Activated CD8-positive, alpha-beta memory T cell treated with anti-CD3 and anti-CD28 coated beads, Interleukin-2, amount 50 U/mL, for 1 hour (primary cell): ENCODE data around the gene CCL17.
"Not testable (repeated sequence)": the region's sequence is repeated elsewhere in the genome, so short reads cannot be mapped to it uniquely, and the experiment has no call there.

Experiments
- DNase-seq: peaks from one replicate; pipeline ENCODE4 v3.0.0-alpha.2; 2020; ENCODE audit errors: extremely low read depth

Gene CCL17

DNA sequence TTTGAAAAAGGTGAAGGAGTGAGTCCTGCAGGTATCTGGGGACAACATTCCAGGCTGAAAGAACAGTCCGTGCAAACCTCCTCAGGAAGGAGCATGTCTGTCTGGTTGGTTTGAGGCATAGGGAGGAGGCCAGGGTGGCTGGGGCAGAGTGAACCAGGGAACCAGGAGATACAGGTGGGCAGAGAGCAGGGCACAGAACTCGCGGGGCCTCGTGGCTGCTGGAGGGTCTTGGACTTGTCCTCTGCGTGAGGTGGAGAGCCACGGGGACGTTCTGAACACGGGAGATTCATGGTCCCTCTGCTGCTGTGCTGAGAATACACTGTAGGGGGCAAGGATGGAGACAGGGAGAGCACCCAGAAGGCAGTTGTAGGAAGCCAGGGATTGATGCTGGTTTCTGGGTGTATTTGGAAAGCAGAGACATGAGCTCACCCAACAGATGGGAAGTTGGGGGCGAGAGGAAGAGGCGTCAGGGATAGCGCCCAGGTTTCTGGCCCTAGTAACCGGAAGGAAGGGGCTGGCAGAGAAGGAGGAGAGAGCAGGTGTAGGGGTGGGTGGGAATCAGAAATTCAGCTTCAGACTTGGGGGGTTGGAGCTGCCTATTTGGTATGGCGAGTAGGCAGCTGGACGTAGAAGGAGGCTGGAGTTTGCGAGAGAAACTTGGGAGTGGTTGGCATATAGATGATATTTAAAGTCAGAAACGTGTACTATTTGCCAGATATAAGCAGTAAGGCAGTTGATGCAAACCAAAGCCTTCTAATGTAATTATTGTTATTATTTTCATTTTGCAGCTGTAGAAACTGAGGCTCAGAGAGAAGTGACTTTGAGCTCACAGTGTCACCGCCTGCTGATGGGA lies at the start of gene CCL17:
Gene CCL17, plus strand, starts transcription at position 803 of the 853 bp plus-strand sequence. CDS start 9,166 bp downstream, outside the sequence.
- DNase-seq = no peak

DNA sequence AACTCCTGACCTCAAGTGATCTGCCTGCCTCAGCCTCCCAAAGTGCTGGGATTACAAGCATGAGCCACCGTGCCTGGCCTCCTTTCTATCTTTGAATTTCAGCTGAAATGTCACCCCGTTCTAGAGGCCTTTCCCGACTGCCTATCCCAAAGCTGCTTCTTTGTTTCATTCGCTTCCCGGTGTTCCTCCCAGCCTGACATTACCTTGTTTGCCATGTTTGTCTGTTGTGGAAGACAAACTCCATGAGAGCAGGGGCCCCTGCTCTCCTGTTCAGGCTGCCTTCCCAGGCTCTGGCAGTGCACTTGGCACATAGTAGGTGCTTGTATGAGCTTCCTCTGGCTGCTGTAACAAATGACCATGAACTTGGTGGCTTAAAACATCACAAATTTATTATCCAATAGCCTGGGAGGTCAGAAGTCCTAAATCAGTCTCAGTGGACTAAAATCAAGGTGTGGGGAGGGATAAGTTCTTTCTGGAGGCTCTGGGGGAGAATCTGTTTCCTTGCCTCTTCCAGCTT lies 48.6 kb upstream of the CCL17 start:
- DNase-seq = no peak

DNA sequence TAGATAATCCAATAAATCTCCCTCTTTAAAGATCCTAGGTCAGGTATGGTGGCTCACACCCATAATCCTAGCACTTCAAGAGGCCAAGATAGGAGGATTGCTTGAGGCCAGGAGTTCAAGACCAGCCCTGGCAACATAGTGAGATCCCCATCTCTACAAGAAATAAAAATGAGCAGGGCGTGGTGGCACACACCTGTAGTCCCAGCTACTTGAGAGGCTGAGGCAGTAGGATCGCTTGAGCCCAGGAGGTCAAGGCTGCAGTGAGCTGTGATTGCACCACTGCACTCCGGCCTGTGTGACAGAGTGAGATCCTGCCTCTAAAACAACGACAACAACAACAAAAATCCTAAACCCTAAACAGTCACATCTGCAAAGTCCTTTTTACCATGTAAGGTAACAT lies 48.0 kb upstream of the CCL17 start:
- no peak for DNase-seq

DNA sequence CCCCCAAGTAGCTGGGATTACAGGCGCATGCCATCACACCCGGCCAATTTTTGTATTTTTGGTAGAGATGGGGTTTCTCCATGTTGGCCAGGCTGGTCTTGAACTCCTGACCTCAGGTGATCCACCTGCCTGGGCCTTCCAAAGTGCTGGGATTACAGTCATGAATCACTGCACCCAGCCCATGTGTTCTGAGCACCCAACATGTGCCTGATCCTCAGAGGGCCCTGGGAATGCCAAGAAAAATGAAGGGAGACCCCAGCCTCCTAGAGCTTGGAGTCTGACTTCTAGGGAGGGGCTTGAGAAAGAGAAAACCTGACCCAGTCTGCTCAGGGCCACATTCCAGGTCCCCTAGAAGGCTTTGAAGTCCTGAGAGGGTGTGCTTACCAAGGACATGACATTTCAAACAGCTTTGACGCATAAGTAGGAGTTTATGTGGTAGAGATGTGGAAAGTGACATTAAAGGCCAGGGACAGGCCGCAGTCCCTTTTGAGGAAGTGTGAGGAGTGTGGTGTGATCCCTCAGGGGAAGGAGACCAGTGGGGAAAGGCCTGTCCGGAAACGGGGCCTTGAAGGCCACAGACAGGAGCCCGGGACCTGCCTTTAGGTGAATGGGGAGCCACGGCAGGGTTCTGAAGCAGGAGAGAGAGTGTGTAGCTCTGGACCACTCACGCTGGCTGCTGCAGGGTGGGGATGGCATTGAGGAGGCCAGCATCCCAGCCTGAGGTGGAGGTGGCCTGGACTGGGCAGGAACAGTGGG lies 47.1 kb upstream of the CCL17 start:
- DNase-seq = no peak

DNA sequence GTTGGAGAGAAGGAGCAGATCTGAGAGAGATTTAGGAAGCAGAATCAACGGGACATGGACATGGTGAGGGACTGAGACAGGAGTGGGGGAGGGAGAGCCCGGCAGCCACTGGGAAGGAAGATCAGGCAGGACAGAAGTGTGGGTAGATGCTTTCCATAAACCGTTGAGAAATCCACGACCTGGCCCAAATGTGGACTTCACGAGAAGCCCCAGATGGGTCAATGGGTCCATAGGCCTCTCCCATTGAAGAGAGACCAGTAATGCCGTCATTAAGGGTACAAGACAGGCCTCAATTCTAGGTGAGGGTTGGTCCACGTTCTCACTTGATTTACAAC lies 46.5 kb upstream of the CCL17 start:
- no peak for DNase-seq

DNA sequence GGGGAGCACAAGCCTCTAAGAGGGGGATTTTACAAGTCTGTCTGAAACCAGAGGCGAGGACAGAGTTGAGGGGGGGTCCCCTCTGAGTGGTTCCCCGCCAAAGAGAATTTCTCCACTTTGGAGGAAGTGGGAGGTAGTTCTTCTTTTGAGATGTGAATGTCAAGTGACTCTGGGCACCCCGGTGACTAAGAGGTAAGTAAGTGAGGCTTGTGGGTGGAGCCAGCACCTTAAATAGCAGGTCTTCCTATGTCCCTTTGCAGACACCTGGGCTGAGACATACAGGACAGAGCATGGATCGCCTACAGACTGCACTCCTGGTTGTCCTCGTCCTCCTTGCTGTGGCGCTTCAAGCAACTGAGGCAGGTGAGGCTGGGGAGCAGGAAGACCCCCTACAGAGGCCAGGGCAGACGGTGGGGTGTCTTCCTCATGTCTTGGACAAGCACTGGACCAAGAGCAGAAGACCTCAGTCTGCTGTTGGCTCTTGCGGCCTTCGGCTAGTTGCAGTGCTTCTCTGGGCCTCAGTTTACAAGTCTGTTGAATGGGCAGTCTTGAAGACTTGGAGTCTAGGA lies 46.0 kb upstream of the CCL17 start, which contains the start of gene CCL22:
Gene CCL22, plus strand, starts transcription at position 257 of the 569 bp plus-strand sequence. Its CDS starts 34 bp downstream, at position 291.
- DNase-seq = no peak

DNA sequence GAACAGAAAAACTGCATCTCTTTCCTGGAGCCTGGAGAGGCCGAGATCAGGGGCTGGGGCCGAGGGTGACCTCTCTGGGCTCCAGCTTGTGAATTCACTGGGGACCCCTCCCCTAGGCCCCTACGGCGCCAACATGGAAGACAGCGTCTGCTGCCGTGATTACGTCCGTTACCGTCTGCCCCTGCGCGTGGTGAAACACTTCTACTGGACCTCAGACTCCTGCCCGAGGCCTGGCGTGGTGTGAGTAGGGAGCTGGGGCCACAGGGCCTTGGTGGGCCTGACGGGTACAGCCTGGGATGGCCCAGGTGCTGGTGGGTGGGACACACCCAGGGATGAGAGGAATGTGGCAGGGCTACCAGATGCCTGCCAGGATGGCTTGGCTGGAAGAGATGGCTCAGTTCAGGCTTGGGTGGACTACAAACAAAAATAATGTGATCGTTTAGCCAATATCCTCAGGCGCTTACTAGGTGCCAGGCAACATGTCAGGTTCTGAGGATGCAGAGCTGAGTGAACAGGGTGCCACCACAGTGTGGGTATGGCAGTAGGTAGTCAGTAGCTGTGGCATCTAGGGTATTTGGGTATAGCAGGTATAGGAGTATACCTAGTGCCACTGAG lies 44.1 kb upstream of the CCL17 start:
- no peak for DNase-seq

DNA sequence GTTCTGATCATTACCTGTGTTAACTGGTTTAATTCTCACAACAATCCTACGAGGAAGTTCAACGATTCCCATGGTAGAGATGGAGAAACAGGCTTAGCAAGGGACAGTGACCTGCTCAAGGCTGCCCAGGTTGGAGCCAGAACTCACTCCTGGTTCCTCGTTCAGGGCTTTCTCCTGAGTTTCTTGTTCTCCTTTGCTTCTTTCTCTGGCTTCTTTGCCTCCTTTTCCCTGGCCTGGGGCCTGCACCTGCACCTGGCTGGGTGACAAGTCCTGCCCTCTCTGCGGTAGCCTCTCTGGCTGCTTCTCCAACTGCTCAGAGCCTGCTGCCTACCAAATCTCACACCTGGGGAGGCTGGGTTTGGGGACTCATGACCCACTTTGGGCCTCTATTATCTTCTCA lies 43.2 kb upstream of the CCL17 start:
- DNase-seq = no peak

DNA sequence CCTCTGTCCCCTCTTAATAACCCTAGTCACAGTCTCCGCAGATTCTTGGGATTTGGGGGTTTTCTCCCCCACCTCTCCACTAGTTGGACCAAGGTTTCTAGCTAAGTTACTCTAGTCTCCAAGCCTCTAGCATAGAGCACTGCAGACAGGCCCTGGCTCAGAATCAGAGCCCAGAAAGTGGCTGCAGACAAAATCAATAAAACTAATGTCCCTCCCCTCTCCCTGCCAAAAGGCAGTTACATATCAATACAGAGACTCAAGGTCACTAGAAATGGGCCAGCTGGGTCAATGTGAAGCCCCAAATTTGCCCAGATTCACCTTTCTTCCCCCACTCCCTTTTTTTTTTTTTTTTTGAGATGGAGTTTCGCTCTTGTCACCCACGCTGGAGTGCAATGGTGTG lies 40.4 kb upstream of the CCL17 start:
- no peak for DNase-seq

DNA sequence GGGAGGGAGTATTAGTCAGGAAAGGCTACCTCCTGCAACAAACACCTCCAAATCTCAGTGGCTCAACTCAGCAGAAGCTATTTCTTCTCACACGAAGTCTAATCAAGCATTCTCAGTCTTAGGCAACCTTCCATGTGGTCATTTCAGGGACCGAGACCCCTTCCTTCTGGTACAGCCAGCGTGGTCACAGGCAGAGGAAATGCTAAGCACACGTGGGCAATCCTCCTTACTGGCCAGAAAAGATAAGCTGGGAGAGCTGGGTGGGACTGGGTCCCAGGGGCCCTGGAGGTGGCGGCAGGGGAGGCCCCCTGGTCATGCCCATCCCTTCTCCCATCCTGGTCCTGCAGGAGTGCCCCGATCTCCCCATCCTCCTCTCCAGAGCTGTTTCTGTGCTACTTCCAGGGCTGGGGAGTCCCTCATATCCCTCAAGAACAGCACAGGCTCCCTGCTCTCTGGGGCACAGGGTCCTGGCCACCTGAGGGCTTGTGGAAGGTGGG lies 38.0 kb upstream of the CCL17 start:
- no peak for DNase-seq

DNA sequence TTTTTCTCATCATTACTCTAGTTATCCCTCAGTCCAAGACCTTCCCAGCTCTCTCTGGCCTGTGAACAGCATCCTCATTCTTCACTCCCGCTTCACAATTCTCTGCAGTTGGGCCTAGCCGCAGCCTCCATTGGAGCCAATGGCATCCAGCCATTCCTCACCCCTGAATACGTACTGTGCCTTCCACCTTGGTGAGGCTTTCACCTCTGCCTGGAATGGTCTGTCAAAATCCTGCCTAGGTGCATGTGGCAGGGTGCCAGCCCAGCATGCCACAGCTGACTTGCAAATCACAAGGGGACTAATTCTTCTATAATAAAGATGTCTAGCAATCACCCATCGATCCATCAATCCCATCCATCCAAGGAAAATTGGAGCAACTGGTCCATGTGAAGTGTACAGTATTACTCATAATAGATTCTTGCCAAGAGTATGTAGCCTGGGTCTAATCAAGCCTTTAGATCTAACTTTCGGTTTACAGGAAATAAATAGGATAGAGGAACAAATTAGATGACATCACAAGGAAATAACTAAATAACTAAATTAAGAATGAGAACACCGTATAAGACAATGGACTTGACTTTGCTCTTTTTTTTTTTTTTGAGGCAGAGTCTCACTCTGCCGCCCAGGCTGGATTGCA lies 37.3 kb upstream of the CCL17 start:
- DNase-seq = no peak

DNA sequence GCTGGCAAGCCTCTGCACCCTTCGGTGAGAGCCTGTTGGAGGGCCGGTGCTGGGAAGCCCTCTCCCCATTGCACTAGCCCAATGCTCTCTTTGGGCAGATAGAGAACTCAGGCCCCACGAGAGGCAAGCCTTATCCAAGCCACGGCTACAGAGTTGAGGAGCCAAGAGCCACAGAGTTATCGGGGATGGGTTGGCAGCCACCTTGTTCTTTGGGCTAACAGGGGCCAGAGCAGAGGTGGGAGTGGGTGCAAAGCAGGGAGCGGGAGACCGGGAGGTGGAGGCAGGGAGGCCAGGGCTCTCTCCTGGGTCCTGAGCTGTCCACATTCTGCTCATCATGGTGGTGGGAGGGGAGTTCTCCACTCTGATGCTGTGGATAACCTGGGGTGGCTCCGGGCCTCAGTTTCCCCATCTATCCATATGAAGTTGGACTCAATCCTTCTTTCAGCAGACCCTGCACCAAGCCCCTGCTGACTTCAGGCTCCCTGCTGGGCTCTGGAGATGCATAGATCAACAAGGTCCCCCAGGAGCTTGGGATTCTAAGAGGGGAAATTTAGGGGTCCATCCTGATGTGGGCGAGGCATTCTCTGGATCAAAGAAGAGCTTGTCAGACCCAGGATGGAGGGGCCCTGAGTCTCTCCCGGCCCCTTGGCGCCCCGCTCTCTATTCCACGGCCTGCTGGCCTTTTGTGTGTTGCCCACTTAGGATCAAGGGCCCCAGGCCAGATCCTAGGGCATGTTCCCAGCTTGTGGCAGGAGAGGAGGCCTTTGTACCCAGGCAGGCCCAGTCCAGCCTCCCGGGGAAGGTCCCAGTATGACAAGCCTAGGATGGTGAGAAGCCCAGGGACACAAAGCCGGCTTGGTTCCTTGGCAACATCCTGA lies 32.8 kb upstream of the CCL17 start:
- DNase-seq = no peak

DNA sequence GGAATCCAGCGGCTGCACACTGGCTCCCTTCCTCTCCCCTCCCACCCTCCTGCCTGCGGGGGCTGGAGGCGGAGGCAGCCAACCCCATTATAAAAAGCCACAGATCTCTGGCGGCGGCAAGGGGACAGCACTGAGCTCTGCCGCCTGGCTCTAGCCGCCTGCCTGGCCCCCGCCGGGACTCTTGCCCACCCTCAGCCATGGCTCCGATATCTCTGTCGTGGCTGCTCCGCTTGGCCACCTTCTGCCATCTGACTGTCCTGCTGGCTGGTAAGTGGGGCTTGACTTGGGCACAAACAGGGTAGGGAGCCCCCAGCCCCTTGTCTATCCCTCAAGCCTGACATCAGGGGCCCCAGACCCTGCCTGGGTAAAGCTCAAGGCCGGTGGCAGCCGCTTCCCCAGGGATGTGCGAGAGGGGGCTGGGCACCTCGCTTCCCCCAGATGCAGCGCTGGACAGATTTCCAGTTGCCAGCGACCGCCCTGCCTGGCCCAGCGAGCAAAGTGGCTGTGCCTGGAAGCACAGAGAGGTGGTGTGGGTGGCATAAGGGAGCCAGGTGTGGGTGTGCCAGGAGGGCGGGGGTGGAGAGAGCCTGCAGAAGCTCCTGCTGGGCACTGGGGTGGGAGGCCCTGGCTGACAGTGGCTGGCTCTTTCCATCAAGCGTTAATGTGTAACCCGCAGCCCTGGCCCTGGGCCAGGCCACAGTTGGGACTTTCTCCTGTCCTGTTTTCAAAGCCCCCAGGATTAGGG lies 32.0 kb upstream of the CCL17 start, which contains the start of gene CX3CL1:
Gene CX3CL1, plus strand, starts transcription at position 119 of the 745 bp plus-strand sequence. Its CDS starts 79 bp downstream, at position 198.
- no peak for DNase-seq

DNA sequence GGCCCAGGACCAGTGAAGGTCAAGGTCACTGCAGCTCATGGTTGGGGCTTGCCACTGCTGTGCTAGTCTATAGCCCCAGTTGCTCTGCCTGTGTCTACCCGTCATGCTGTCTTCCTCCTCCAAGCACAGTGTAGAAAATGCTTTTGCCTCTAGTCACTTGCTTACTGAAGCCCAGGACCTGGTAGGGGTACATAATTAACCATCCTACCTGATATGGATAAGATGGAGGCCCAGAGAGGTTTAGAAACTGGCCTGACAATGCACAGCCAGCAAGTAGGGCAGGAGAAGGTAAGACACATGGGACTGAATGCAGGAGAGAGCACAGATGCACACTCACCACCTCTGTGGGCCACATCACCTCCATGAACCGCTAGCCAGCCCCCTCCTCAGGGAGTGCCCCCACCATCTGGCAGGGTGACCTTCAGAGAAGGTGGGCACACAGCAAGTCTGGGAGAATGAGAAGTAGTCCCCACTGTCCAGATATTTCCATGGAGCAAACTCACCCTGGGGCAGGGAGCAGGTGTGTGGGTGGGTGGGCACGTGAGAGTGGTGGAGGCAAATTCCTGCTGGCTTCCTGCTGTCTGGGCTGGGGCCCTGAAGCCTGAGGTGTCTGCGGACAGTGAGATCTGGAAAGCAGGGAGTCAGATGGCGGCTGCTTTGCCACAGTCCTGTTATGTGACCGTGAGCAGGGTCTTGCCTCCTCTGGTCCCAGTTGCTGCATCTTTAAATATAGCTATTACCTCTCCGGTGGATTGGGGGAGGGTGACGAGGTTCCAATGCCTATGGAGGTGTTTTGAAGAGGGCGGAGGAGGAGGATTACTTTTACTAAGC lies 31.2 kb upstream of the CCL17 start:
- no peak for DNase-seq

DNA sequence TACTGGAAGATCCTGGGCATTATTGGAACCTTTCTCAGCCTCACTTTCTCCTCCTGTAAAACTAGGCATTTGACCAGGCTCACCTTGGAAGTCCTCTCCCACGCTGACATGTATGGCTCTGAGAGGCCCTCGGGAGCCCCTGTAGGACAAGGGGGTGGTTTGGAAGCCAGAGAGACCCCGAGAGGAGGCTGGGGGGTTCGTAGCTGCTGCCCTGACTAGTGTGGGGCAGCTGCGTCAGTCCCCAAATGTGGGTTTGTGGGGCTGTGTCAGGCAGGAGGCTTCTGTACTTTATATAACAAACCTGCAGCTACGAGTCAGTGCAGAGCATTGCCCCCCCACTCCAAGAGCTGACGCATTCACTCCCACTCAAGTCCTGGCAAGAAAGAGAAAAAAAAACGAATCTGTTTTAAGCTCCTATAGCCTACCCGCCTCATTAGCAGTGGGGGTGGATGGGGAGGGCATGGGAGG lies 30.5 kb upstream of the CCL17 start:
- no peak for DNase-seq

DNA sequence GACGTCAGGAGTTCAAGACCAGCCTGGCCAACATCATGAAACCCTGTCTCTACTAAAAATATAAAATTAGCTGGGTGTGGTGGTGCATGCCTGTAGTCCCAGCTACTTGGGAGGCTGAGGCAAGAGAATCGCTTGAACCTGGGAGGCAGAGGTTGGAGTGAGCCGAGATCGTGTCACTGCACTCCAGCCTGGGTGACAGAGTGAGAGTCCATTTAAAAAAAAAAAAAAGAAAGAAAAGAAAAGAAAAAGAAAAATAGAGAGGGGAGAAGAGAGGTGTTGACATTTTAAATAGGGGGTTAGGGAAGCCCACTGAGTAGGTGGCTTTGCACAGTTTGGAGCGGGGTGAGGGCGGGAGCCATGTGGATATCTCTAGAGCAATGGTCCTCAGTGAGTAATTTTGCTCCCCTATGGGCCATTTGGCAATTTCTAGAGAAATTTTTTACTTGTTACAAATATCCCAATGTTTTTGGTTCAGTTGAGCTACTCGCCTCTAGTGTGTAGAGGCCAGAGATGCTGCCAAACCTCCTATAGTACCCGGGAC lies 29.6 kb upstream of the CCL17 start:
- not testable (repeated sequence) for DNase-seq

DNA sequence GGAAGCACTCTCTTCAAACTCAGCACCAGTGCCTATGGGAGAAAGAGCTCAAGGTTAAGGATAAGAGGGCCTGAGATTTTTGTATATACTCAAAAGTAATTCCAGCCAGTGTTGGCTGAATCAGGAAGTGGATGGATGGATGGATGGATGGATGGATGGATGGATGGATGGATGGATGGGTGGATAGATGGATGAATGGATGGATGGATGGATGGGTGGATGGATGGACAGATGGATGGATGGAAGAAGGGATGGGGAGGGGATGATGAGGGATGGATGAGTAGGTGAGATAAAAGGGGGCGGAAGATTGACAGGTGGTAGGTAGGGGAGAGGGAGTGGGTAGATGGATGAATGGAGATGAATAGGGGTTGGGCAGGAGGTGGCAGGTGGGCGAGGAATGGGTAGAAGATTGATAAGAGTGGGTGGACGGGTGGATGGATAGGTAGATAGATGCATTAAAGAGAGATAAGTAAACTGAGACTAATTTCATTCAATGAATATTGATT lies 28.2 kb upstream of the CCL17 start:
- DNase-seq = no peak
